ENCODE measurements around the gene GOLGA7B. TPM values are rescaled to one million over a fixed set of nuclear protein-coding genes. Genes with fewer than 3 reads are reported as not detected.

Gene GOLGA7B
- total RNA-seq, 2 donors from 2014 or later: 0.18 to 0.27 TPM

- peaks cover 80% of the 10 kb centered on the region for H3K27me3 Mint-ChIP-seq (ENCODE audit: insufficient read depth)
- H3K9ac ChIP-seq (ENCODE audit: extremely low read depth, low read length, poor library complexity, severe bottlenecking): no peak overlapping the region
- H3K4me3 Mint-ChIP-seq: no peak overlapping the region
Observed at GRCh38 chr10:97852277-97852676, 2.6 kb downstream of the GOLGA7B start.

GRCh38 chr10:97852840-97853405, 3.3 kb downstream of the GOLGA7B start:
- Mint-ChIP-seq H3K4me1 (peaks cover 4% of the 10 kb centered on the region), H3K4me3 (no peak overlapping the region), H3K27ac (no peak overlapping the region), H3K36me3 (ENCODE audit: low read depth) (no peaks in the 10 kb centered on the region), H3K27me3 (ENCODE audit: insufficient read depth) (peaks cover 78% of the 10 kb centered on the region), H3K9me3 (no peaks in the 10 kb centered on the region)
- 88 to 93% methylated on average over 3 to 4 of the region's 4 CpGs for WGBS, 2 experiments (ENCODE audit: insufficient coverage in 1 of 2, insufficient read length in 1 of 2)
- no peak for DNase-seq
- Histone ChIP-seq H3K4me1 (ENCODE audit: control insufficient read depth, insufficient read depth, low read length) (peaks cover 5% of the 10 kb centered on the region), H3K9me3 (ENCODE audit: control insufficient read depth, low read length) (no peaks in the 10 kb centered on the region), H3K36me3 (ENCODE audit: control insufficient read depth, insufficient read depth, low read length) (no peaks in the 10 kb centered on the region), H3K4me3 (ENCODE audit: low read length) (no peak overlapping the region), H3K27me3 (ENCODE audit: control insufficient read depth, insufficient read depth, low read length, poor library complexity, severe bottlenecking) (peaks cover 72% of the 10 kb centered on the region), H3K9ac (ENCODE audit: extremely low read depth, low read length, poor library complexity, severe bottlenecking) (no peak overlapping the region), H3K27ac (ENCODE audit: low read depth, low read length) (no peak overlapping the region)
- TF ChIP-seq CTCF (conservative IDR thresholded peaks at IDR 0.05): no peak

More at GRCh38 chr10:97852277-97852676, 2.6 kb downstream of the GOLGA7B start:
- no peak for DNase-seq
- peaks cover 74% of the 10 kb centered on the region for H3K27me3 ChIP-seq (ENCODE audit: control insufficient read depth, insufficient read depth, low read length, poor library complexity, severe bottlenecking)
- H3K36me3 Mint-ChIP-seq (ENCODE audit: low read depth): no peaks in the 10 kb centered on the region
- 65 to 100% methylated on average over 1 to 3 of the region's 3 CpGs for WGBS, 2 experiments (ENCODE audit: insufficient coverage in 1 of 2, insufficient read length in 1 of 2)
- H3K27ac Mint-ChIP-seq: no peak overlapping the region
- no peak for TF ChIP-seq CTCF (conservative IDR thresholded peaks at IDR 0.05)
- no peak overlapping the region for H3K4me3 ChIP-seq (ENCODE audit: low read length)
- no peaks in the 10 kb centered on the region for H3K36me3 ChIP-seq (ENCODE audit: control insufficient read depth, insufficient read depth, low read length)
- H3K4me1 ChIP-seq (ENCODE audit: control insufficient read depth, insufficient read depth, low read length): peaks cover 5% of the 10 kb centered on the region
- no peak overlapping the region for H3K27ac ChIP-seq (ENCODE audit: low read depth, low read length)
- H3K9me3 Mint-ChIP-seq: no peaks in the 10 kb centered on the region
- H3K9me3 ChIP-seq (ENCODE audit: control insufficient read depth, low read length): no peaks in the 10 kb centered on the region
- peaks cover under 1% of the 10 kb centered on the region for H3K4me1 Mint-ChIP-seq

- DNase-seq: no peak
- Mint-ChIP-seq H3K4me3 (no peak overlapping the region), H3K27me3 (ENCODE audit: insufficient read depth) (peaks cover 70% of the 10 kb centered on the region), H3K4me1 (peaks cover 15% of the 10 kb centered on the region), H3K9me3 (no peaks in the 10 kb centered on the region), H3K36me3 (ENCODE audit: low read depth) (no peaks in the 10 kb centered on the region), H3K27ac (no peak overlapping the region)
- Histone ChIP-seq H3K9ac (ENCODE audit: extremely low read depth, low read length, poor library complexity, severe bottlenecking) (no peak overlapping the region), H3K9me3 (ENCODE audit: control insufficient read depth, low read length) (no peaks in the 10 kb centered on the region), H3K4me3 (ENCODE audit: low read length) (no peak overlapping the region), H3K4me1 (ENCODE audit: control insufficient read depth, insufficient read depth, low read length) (peaks cover 11% of the 10 kb centered on the region), H3K27ac (ENCODE audit: low read depth, low read length) (no peak overlapping the region), H3K36me3 (ENCODE audit: control insufficient read depth, insufficient read depth, low read length) (no peaks in the 10 kb centered on the region), H3K27me3 (ENCODE audit: control insufficient read depth, insufficient read depth, low read length, poor library complexity, severe bottlenecking) (peaks cover 65% of the 10 kb centered on the region)
- WGBS, 2 experiments (ENCODE audit: insufficient coverage in 1 of 2, insufficient read length in 1 of 2): 75 to 94% methylated on average over 1 to 2 of the region's 3 CpGs
- no peak for TF ChIP-seq CTCF (conservative IDR thresholded peaks at IDR 0.05)
Observed at GRCh38 chr10:97854743-97855142, 5.1 kb downstream of the GOLGA7B start.

Measured in endodermal cell (in vitro differentiated cells).